ENCODE results near the gene RALGPS2.

The RALGPS2 gene

DNA sequence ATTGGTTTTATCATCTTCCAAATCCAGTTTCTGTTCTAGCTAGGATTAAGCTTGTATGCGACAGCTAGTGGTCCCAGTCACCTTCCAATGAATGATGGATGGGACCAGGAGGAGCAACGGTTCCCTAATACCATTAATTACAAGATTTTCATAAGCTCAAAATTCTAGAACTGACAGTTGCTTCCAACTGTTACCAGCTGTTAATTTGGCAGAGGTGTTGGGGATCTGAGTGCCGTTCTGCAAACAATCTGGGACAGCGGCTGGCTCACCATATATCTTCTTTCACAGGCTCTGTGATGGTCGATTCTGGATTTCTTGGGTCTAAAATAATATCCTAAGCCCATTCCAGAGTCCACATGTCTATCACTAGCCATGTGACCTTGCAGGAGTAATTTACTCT lies 34.5 kb upstream of the RALGPS2 start:
- TF ChIP-seq POU2F2 (IDR thresholded peaks at IDR 0.05; ENCODE audit: low read depth, low read length), result no peak
- TF ChIP-seq POLR2AphosphoS5 (IDR thresholded peaks at IDR 0.05; ENCODE audit: low read depth, low read length), result no peak
- no peak for TF ChIP-seq TAF1 (IDR thresholded peaks at IDR 0.05; ENCODE audit: low read depth, low read length)
- TF ChIP-seq POLR2A (IDR thresholded peaks at IDR 0.05; ENCODE audit: low read depth, low read length), result no peak
- TF ChIP-seq PAX5 (IDR thresholded peaks at IDR 0.05; ENCODE audit: insufficient read depth, low read length, severe bottlenecking), result no peak
- no peak for TF ChIP-seq SPI1 (IDR thresholded peaks at IDR 0.05; ENCODE audit: low read depth, low read length)
- DNase-seq (ENCODE audit: insufficient read length, low spot score) (no peak), FAIRE-seq (no peak)

DNA sequence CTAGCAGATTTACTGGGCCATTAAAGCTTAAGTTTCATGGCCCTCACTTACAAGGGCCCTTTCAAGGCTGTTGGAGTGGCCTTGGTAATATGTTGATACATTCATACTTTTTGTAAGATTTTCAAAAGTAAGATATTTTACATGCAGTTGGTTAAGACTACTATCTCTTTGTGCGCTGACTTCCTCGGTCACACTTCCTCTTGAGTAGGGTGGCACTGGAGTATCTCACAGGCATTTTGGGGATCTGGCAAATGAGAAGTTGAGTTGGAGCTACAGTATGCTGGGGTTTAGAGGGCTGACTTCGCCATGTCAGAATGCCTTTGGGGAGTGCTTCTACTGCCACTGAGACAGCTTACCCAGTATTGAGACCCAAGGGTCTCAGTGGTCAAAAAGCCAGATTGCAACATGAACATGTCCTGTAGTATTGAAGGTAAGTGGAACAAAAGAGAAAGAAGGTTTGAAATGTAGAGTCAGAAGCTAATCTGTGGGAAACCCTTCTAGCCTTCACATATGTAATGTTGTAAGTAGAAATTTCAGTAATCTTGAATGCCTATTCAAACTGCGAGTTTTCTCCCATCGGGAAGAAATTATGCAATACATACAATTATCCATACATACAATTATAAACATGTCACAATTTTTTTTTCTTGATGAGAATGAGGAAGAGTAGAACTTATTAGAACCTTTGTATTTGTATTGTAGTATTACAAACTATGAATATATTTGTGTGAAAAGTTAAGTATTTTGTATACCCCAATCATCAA lies 32.3 kb upstream of the RALGPS2 start:
- no peak for FAIRE-seq
- no peak for DNase-seq (ENCODE audit: insufficient read length, low spot score)
- no peak for TF ChIP-seq POLR2AphosphoS5 (IDR thresholded peaks at IDR 0.05; ENCODE audit: low read depth, low read length)
- no peak for TF ChIP-seq POLR2A (IDR thresholded peaks at IDR 0.05; ENCODE audit: low read depth, low read length)
- no peak for TF ChIP-seq TAF1 (IDR thresholded peaks at IDR 0.05; ENCODE audit: low read depth, low read length)
- TF ChIP-seq POU2F2 (IDR thresholded peaks at IDR 0.05; ENCODE audit: low read depth, low read length), result no peak
- TF ChIP-seq PAX5 (IDR thresholded peaks at IDR 0.05; ENCODE audit: insufficient read depth, low read length, severe bottlenecking), result no peak
- no peak for TF ChIP-seq SPI1 (IDR thresholded peaks at IDR 0.05; ENCODE audit: low read depth, low read length)

DNA sequence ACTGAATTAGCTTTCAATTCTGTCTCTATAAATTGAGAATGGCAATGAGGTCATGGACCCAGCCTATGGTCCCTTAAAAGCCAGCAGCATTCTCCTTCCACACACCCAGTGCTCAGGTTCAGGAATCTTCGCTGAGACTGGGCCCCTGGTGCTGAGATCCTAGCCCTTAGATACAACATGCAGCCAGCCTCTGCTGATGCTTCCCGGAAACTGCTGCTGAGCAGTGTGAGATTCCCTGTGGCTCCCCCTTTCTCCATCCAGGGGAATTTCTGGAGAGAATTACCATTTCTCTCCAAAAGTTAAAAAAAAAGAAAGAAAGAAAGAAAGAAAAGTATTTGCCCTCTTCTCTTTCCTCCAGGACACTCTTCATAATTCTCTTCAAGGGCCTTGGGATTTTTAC lies 31.7 kb upstream of the RALGPS2 start:
- no peak for FAIRE-seq
- TF ChIP-seq PAX5 (IDR thresholded peaks at IDR 0.05; ENCODE audit: insufficient read depth, low read length, severe bottlenecking) (no peak), POLR2AphosphoS5 (IDR thresholded peaks at IDR 0.05; ENCODE audit: low read depth, low read length) (no peak), POU2F2 (IDR thresholded peaks at IDR 0.05; ENCODE audit: low read depth, low read length) (no peak), POLR2A (IDR thresholded peaks at IDR 0.05; ENCODE audit: low read depth, low read length) (no peak), SPI1 (IDR thresholded peaks at IDR 0.05; ENCODE audit: low read depth, low read length) (no peak), TAF1 (IDR thresholded peaks at IDR 0.05; ENCODE audit: low read depth, low read length) (no peak)
- DNase-seq (ENCODE audit: insufficient read length, low spot score), result no peak

DNA sequence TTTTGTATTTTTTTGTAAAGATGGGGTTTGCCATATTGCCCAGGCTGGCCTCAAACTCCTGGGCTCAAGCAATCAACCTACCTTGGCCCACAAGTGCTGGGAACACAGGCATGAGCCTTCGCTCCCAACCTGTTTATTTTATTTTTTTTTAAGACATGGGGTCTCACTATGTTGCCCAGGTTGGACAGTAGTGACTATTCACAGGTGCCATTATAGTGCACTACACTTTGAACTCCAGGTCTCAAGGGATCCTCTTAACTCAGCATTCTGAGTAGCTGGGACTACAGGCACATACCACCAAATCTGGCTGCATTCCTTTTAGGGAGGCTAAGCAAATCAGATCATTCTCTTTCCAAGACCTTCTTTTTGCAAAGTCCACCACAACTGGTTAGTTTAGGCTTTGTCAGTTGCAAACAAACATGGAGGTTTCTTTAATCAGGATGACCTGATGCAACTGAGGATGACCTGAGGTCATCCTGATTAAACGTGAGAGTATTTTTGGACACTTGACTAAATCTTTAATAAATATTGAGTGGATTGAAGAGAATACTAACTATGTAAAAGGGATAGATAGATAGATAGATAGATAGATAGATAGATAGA lies 30.0 kb upstream of the RALGPS2 start:
- DNase-seq (ENCODE audit: insufficient read length, low spot score), result no peak
- FAIRE-seq, result no peak
- no peak for TF ChIP-seq TAF1 (IDR thresholded peaks at IDR 0.05; ENCODE audit: low read depth, low read length)
- TF ChIP-seq POLR2AphosphoS5 (IDR thresholded peaks at IDR 0.05; ENCODE audit: low read depth, low read length), result no peak
- no peak for TF ChIP-seq POU2F2 (IDR thresholded peaks at IDR 0.05; ENCODE audit: low read depth, low read length)
- no peak for TF ChIP-seq SPI1 (IDR thresholded peaks at IDR 0.05; ENCODE audit: low read depth, low read length)
- TF ChIP-seq POLR2A (IDR thresholded peaks at IDR 0.05; ENCODE audit: low read depth, low read length), result no peak
- no peak for TF ChIP-seq PAX5 (IDR thresholded peaks at IDR 0.05; ENCODE audit: insufficient read depth, low read length, severe bottlenecking)

- TF ChIP-seq POU2F2 (IDR thresholded peaks at IDR 0.05; ENCODE audit: low read depth, low read length) (no peak), PAX5 (IDR thresholded peaks at IDR 0.05; ENCODE audit: insufficient read depth, low read length, severe bottlenecking) (no peak), SPI1 (IDR thresholded peaks at IDR 0.05; ENCODE audit: low read depth, low read length) (no peak), POLR2AphosphoS5 (IDR thresholded peaks at IDR 0.05; ENCODE audit: low read depth, low read length) (no peak), TAF1 (IDR thresholded peaks at IDR 0.05; ENCODE audit: low read depth, low read length) (no peak), POLR2A (IDR thresholded peaks at IDR 0.05; ENCODE audit: low read depth, low read length) (no peak)
- DNase-seq (ENCODE audit: insufficient read length, low spot score), result no peak
- no peak for FAIRE-seq
Measured at GRCh38 chr1:178702146-178702545, 22.9 kb upstream of the RALGPS2 start.

DNA sequence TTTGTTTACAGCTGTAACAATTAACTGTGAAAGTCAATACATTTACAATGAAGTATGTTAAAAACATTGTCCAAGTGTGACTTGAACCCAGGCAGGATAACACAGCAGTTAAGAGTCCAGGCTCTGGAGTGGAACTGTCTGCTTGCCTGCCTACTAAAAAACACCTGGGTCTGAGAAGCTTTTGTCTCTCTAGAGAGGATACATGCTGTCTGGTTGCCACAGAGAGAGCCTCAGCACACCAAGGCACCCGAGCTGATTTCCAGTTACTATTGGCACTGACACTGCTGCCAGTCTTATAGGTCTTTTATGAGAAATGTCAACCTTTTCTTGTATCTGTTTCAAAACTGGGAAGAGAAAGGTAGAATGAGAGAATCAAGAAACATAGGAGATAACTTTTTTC lies 20.2 kb upstream of the RALGPS2 start:
- TF ChIP-seq POLR2A (IDR thresholded peaks at IDR 0.05; ENCODE audit: low read depth, low read length), result no peak
- TF ChIP-seq PAX5 (IDR thresholded peaks at IDR 0.05; ENCODE audit: insufficient read depth, low read length, severe bottlenecking), result no peak
- no peak for TF ChIP-seq TAF1 (IDR thresholded peaks at IDR 0.05; ENCODE audit: low read depth, low read length)
- no peak for TF ChIP-seq POU2F2 (IDR thresholded peaks at IDR 0.05; ENCODE audit: low read depth, low read length)
- no peak for TF ChIP-seq SPI1 (IDR thresholded peaks at IDR 0.05; ENCODE audit: low read depth, low read length)
- TF ChIP-seq POLR2AphosphoS5 (IDR thresholded peaks at IDR 0.05; ENCODE audit: low read depth, low read length), result no peak
- DNase-seq (ENCODE audit: insufficient read length, low spot score), result no peak
- no peak for FAIRE-seq

GRCh38 chr1:178706432-178706831 lies 18.6 kb upstream of the RALGPS2 start:
- TF ChIP-seq POLR2AphosphoS5 (IDR thresholded peaks at IDR 0.05; ENCODE audit: low read depth, low read length), result no peak
- no peak for TF ChIP-seq POU2F2 (IDR thresholded peaks at IDR 0.05; ENCODE audit: low read depth, low read length)
- no peak for TF ChIP-seq TAF1 (IDR thresholded peaks at IDR 0.05; ENCODE audit: low read depth, low read length)
- no peak for TF ChIP-seq POLR2A (IDR thresholded peaks at IDR 0.05; ENCODE audit: low read depth, low read length)
- TF ChIP-seq SPI1 (IDR thresholded peaks at IDR 0.05; ENCODE audit: low read depth, low read length), result no peak
- TF ChIP-seq PAX5 (IDR thresholded peaks at IDR 0.05; ENCODE audit: insufficient read depth, low read length, severe bottlenecking), result no peak
- no peak for DNase-seq (ENCODE audit: insufficient read length, low spot score)
- no peak for FAIRE-seq

- DNase-seq (ENCODE audit: insufficient read length, low spot score) (no peak), FAIRE-seq (no peak)
- TF ChIP-seq SPI1 (IDR thresholded peaks at IDR 0.05; ENCODE audit: low read depth, low read length) (no peak), POU2F2 (IDR thresholded peaks at IDR 0.05; ENCODE audit: low read depth, low read length) (no peak), PAX5 (IDR thresholded peaks at IDR 0.05; ENCODE audit: insufficient read depth, low read length, severe bottlenecking) (no peak), TAF1 (IDR thresholded peaks at IDR 0.05; ENCODE audit: low read depth, low read length) (no peak), POLR2A (IDR thresholded peaks at IDR 0.05; ENCODE audit: low read depth, low read length) (no peak)
Measured at GRCh38 chr1:178713259-178713658, 11.8 kb upstream of the RALGPS2 start.

DNA sequence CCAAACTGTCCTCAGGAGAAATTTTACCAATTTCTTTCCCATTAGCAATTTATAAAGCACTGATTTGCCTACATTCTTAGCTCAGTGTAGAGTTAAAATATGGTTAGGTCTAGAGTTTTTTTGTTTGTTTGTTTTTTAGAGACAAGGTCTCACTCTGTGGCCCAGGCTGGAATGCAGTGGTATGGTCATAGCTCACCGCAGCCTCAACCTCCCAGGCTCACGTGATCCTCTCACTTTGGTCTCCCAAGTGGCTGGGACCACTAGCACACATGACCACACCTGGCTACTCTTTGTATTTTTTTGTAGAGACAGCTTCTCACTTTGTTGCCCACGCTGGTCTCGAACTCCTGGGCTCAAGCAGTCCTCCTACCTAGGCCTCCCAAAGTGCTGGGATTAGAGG lies 10.6 kb upstream of the RALGPS2 start:
- TF ChIP-seq TAF1 (IDR thresholded peaks at IDR 0.05; ENCODE audit: low read depth, low read length) (no peak), SPI1 (IDR thresholded peaks at IDR 0.05; ENCODE audit: low read depth, low read length) (no peak), PAX5 (IDR thresholded peaks at IDR 0.05; ENCODE audit: insufficient read depth, low read length, severe bottlenecking) (no peak), POLR2AphosphoS5 (IDR thresholded peaks at IDR 0.05; ENCODE audit: low read depth, low read length) (no peak), POLR2A (IDR thresholded peaks at IDR 0.05; ENCODE audit: low read depth, low read length) (no peak), POU2F2 (IDR thresholded peaks at IDR 0.05; ENCODE audit: low read depth, low read length) (no peak)
- FAIRE-seq (no peak), DNase-seq (ENCODE audit: insufficient read length, low spot score) (no peak)
